Kidney (tissue), 14 donors: ENCODE results near the gene ARL2. TPM values are rescaled to one million over a fixed set of nuclear protein-coding genes. Genes with fewer than 3 reads are reported as not detected.

ENCODE experiments used
- DNase-seq, 5 donors: peaks; one replicate each; pipeline ENCODE4 v3.0.0-alpha.2; 2013 to 2020
- FAIRE-seq: peaks from 2 replicates; lab custom pipeline; 2012; peaks lifted over from hg19 to GRCh38; lab: Jason Lieb, UNC
- H3K27ac ChIP-seq, 2 donors: one replicate each; pipeline ENCODE4 v1.7.0; 2013; ENCODE audit warnings: low read depth in 2 of 2, low read length in 2 of 2, inconsistent platforms in 1 of 2
- H3K27me3 ChIP-seq: one replicate; pipeline ENCODE4 v1.7.1; 2013; ENCODE audit warnings: low read length, inconsistent platforms; ENCODE audit not compliant: control insufficient read depth, insufficient read depth
- H3K36me3 ChIP-seq, 3 donors: one replicate each; pipeline versions ENCODE4 v1.7.0 to v1.7.1; 2013; ENCODE audit warnings: low read length in 3 of 3, control low read depth in 1 of 3, inconsistent platforms in 1 of 3; ENCODE audit not compliant: insufficient read depth in 3 of 3, control insufficient read depth in 2 of 3
- H3K4me1 ChIP-seq, 3 donors: one replicate each; pipeline versions ENCODE4 v1.7.0 to v1.7.1; 2013; ENCODE audit warnings: low read length in 3 of 3, inconsistent platforms in 1 of 3, low read depth in 1 of 3; ENCODE audit not compliant: control insufficient read depth in 2 of 3, insufficient read depth in 2 of 3
- H3K4me3 ChIP-seq, 3 donors: one replicate each; pipeline versions ENCODE4 v1.7.0 to v1.8.1; 2013; ENCODE audit warnings: low read length in 3 of 3, control low read depth in 1 of 3, inconsistent platforms in 1 of 3
- H3K9ac ChIP-seq, 3 donors: one replicate each; pipeline versions ENCODE4 v1.7.0 to v1.7.1; 2013; ENCODE audit warnings: low read length in 3 of 3, control low read depth in 1 of 3, inconsistent platforms in 1 of 3
- H3K9me3 ChIP-seq, 3 donors: one replicate each; pipeline versions ENCODE4 v1.7.0 to v1.7.1; 2013; ENCODE audit warnings: low read length in 3 of 3, control low read depth in 1 of 3, inconsistent platforms in 1 of 3; ENCODE audit not compliant: control insufficient read depth in 2 of 3, insufficient read depth in 1 of 3
- intact Hi-C: fragments of 100-400 bp; cut with DNase I; formaldehyde crosslinking; loops from one replicate; pipeline ENCODE4 v1.11.1; 2022
- polyA plus RNA-seq: library from polyadenylated mRNA; stranded (reverse); fragments of 350-450 nt; fragmentation: Illumina TruSeq; extraction: RNeasy Lipid Tissue Mini Kit (QIAGEN cat#74804); gene quantifications from one replicate; pipeline ENCODE4 v1.2.3, GENCODE V29; 2014; ENCODE audit warnings: low read depth, low replicate concordance; ENCODE audit not compliant: insufficient read depth
- total RNA-seq: library from RNA; stranded (reverse); fragmentation: NEBNext Ultra II Directional; extraction: Animal tissue kit (Norgen Biotek cat#: 25700); gene quantifications from one replicate; pipeline ENCODE4 v1.2.1, GENCODE V29; 2021
- TF ChIP-seq, protein P1 (sequence below): IDR thresholded peaks from 3 replicates; pipeline ENCODE4 v1.5.1; 2012; ENCODE audit warnings: mild to moderate bottlenecking, moderate library complexity, borderline replicate concordance; ENCODE audit not compliant: insufficient read depth; ENCODE audit errors: extremely low read depth
- donor health status: control.
- donor health status: control.
- donor health status: control.
- donor health status: control.
- donor health status: control.
- donor health status: DM: yes; HTN: yes; CAD: no.
- donor health status: Normal renal cell carcinoma (clear cell type).

Gene ARL2
- total and polyA plus RNA-seq, 2 donors from 2014 or later = 91.6 to 284 TPM

DNA sequence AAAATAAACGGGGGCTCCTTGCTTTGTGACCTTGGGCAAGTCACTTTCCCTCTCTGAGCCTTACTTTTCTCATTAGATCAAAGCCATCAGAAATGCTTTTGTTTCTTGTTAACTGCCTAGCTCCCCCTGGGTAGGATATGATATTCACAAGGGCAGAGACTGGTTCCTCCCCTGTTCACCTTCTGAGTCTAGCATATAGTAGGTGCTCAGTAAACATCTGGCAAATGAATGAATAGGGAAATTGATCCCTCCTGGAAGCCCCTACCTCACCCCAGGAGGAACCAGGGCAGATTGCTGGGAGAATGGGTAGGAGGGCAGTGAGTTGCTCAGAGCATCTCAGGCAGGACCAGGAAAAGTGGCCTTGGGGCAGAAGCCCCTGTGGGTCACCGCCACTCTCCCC, 20.5 kb downstream of the ARL2 start:
- peaks cover 0 to 25% (median 21%) of the 10 kb centered on the region in 3 donors for H3K36me3 ChIP-seq
- H3K27ac ChIP-seq = no peak overlapping the region
- H3K4me1 ChIP-seq = no peaks in the 10 kb centered on the region
- DNase-seq (no peak), FAIRE-seq (no peak)
- no peaks in the 10 kb centered on the region for H3K27me3 ChIP-seq
- H3K4me3 ChIP-seq = no peak overlapping the region
- H3K9ac ChIP-seq = no peak overlapping the region
- intact Hi-C loops = no loop called here
- TF ChIP-seq, protein P1, sequence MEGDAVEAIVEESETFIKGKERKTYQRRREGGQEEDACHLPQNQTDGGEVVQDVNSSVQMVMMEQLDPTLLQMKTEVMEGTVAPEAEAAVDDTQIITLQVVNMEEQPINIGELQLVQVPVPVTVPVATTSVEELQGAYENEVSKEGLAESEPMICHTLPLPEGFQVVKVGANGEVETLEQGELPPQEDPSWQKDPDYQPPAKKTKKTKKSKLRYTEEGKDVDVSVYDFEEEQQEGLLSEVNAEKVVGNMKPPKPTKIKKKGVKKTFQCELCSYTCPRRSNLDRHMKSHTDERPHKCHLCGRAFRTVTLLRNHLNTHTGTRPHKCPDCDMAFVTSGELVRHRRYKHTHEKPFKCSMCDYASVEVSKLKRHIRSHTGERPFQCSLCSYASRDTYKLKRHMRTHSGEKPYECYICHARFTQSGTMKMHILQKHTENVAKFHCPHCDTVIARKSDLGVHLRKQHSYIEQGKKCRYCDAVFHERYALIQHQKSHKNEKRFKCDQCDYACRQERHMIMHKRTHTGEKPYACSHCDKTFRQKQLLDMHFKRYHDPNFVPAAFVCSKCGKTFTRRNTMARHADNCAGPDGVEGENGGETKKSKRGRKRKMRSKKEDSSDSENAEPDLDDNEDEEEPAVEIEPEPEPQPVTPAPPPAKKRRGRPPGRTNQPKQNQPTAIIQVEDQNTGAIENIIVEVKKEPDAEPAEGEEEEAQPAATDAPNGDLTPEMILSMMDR = no peak
- H3K9me3 ChIP-seq = no peaks in the 10 kb centered on the region

DNA sequence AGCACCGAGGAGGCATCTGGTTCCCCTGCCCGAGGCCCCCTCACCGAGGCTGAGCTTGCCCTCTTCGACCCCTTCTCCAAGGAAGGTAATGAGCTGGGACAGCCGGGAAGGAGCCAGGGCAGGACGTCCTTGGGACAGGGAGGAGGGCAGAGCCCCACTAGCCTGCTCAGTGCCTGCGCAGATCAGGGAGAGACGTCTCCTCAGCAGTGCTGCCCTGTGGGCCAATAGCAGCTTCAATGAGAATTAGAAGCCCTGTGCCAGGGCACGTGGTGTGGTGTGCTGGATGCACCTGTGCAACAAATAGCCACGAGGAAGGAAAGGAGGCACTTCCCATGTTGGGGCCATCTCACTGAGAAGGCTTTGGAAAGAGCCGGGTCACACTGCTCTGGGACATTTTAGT, 21.6 kb downstream of the ARL2 start:
- DNase-seq = peak in 2 of 5 donors; percentile 19 to 22
- FAIRE-seq = no peak
- H3K4me1 ChIP-seq = no peaks in the 10 kb centered on the region
- H3K4me3 ChIP-seq = no peak overlapping the region
- no peaks in the 10 kb centered on the region for H3K9me3 ChIP-seq
- TF ChIP-seq, protein P1 = no peak
- intact Hi-C loops = no loop called here
- H3K9ac ChIP-seq = no peak overlapping the region
- H3K27me3 ChIP-seq = no peaks in the 10 kb centered on the region
- no peak overlapping the region for H3K27ac ChIP-seq
- peaks cover 0 to 25% (median 21%) of the 10 kb centered on the region in 3 donors for H3K36me3 ChIP-seq

GRCh38 chr11:65036931-65037330, 23.0 kb downstream of the ARL2 start:
- FAIRE-seq (no peak), DNase-seq (no peak)
- H3K4me1 ChIP-seq = peaks cover 0 to 3% (median 0%) of the 10 kb centered on the region in 3 donors
- intact Hi-C loops = no loop called here
- peaks cover 0 to 22% (median 18%) of the 10 kb centered on the region in 3 donors for H3K36me3 ChIP-seq
- H3K27me3 ChIP-seq = no peaks in the 10 kb centered on the region
- TF ChIP-seq, protein P1 = no peak
- no peak overlapping the region for H3K9ac ChIP-seq
- no peak overlapping the region for H3K4me3 ChIP-seq
- no peak overlapping the region for H3K27ac ChIP-seq
- no peaks in the 10 kb centered on the region for H3K9me3 ChIP-seq

- intact Hi-C loops = no loop called here
- peak overlapping the region; percentile 71 to 93 for H3K27ac ChIP-seq
- FAIRE-seq = no peak
- peaks cover 0 to 3% (median 0%) of the 10 kb centered on the region in 3 donors for H3K4me1 ChIP-seq
- no peak for DNase-seq
- no peaks in the 10 kb centered on the region for H3K9me3 ChIP-seq
- H3K9ac ChIP-seq = peak overlapping the region in 1 of 3 donors; percentile 61
- no peaks in the 10 kb centered on the region for H3K27me3 ChIP-seq
- H3K36me3 ChIP-seq = peaks cover 0 to 13% (median 5%) of the 10 kb centered on the region in 3 donors
- TF ChIP-seq, protein P1 = no peak
- H3K4me3 ChIP-seq = peak overlapping the region; percentile 30 to 73 (median 34)
Measured at GRCh38 chr11:65040520-65040846, 26.5 kb downstream of the ARL2 start.
